SK-N-SH treated with all-trans-retinoic acid at 6 μM for 48 hours (cell line): ENCODE measurements around the gene APH1A.

Experiments used
- ARNTL ChIP-seq: fragments of 450-650 bp; formaldehyde crosslinking; IDR thresholded peaks from 2 replicates; pipeline ENCODE4 v1.5.0; 2020; ENCODE audit warnings: low read depth, mild to moderate bottlenecking, moderate library complexity, borderline replicate concordance
- BACH2 ChIP-seq: fragments of 250-450 bp; sonication (Bioruptor Pico); IDR thresholded peaks from 2 replicates; pipeline ENCODE4 v1.9.0; 2021; ENCODE audit warnings: mild to moderate bottlenecking, borderline replicate concordance
- CREB5 ChIP-seq: fragments of 250-450 bp; sonication (Bioruptor Pico); IDR thresholded peaks from 2 replicates; pipeline ENCODE4 v1.5.1; 2020; ENCODE audit warnings: low read depth, mild to moderate bottlenecking, moderate library complexity
- CSDC2 ChIP-seq: fragments of 250-450 bp; sonication (Bioruptor Pico); IDR thresholded peaks from 2 replicates; pipeline ENCODE4 v1.5.0; 2020; ENCODE audit warnings: mild to moderate bottlenecking, moderate library complexity
- ESRRG ChIP-seq: fragments of 250-450 bp; sonication (Bioruptor Pico); IDR thresholded peaks from 2 replicates; pipeline ENCODE4 v1.6.1; 2021; ENCODE audit warnings: mild to moderate bottlenecking
- GLIS3 ChIP-seq: fragments of 250-450 bp; sonication (Bioruptor Pico); IDR thresholded peaks from 2 replicates; pipeline ENCODE4 v1.5.0; 2020; ENCODE audit warnings: mild to moderate bottlenecking, moderate library complexity
- PATZ1 ChIP-seq: fragments of 250-450 bp; sonication (Bioruptor Pico); IDR thresholded peaks from 2 replicates; pipeline ENCODE4 v1.8.0; 2020; ENCODE audit warnings: mild to moderate bottlenecking, moderate library complexity, borderline replicate concordance
- RARB ChIP-seq: fragments of 250-450 bp; sonication (Bioruptor Pico); IDR thresholded peaks from 2 replicates; pipeline ENCODE4 v1.8.0; 2021; ENCODE audit warnings: mild to moderate bottlenecking, moderate library complexity
- ZFP3 ChIP-seq: fragments of 250-450 bp; sonication (Bioruptor Pico); IDR thresholded peaks from 2 replicates; pipeline ENCODE4 v1.5.0; 2020; ENCODE audit warnings: mild to moderate bottlenecking, moderate library complexity
- ZFP30 ChIP-seq: fragments of 450-650 bp; formaldehyde crosslinking; IDR thresholded peaks from 2 replicates; pipeline ENCODE4 v1.5.0; 2022; ENCODE audit warnings: mild to moderate bottlenecking, moderate library complexity
- ZNF565 ChIP-seq: fragments of 450-650 bp; formaldehyde crosslinking; conservative IDR thresholded peaks from 2 replicates; pipeline ENCODE4 v1.5.0; 2020; ENCODE audit warnings: low read depth, mild to moderate bottlenecking, moderate library complexity
- ZNF70 ChIP-seq: fragments of 450-650 bp; formaldehyde crosslinking; IDR thresholded peaks from 2 replicates; pipeline ENCODE4 v1.5.0; 2020; ENCODE audit warnings: mild to moderate bottlenecking, moderate library complexity

- no peak for TF ChIP-seq ZNF565
- TF ChIP-seq PATZ1 (CRISPR knock-in tag), result no peak
- no peak for TF ChIP-seq ZFP3
- TF ChIP-seq ZNF70 (CRISPR knock-in tag), result no peak
- TF ChIP-seq ZFP30 (CRISPR knock-in tag), result no peak
- TF ChIP-seq CSDC2 (CRISPR knock-in tag), result no peak
- TF ChIP-seq ARNTL, result no peak
- no peak for TF ChIP-seq GLIS3 (CRISPR knock-in tag)
- no peak for TF ChIP-seq CREB5 (CRISPR knock-in tag)
- TF ChIP-seq BACH2, result no peak
- no peak for TF ChIP-seq RARB (CRISPR knock-in tag)
- TF ChIP-seq ESRRG (CRISPR knock-in tag), result no peak
Measured at GRCh38 chr1:150262388-150263320, 6.2 kb downstream of the APH1A start.
